NCI-H748 (cell line): ENCODE measurements around the gene LIPM.
"Not testable (repeated sequence)": the region's sequence is repeated elsewhere in the genome, so short reads cannot be mapped to it uniquely, and the experiment has no call there.

Experiments used
- DNase-seq: peaks from one replicate; lab custom pipeline; 2025; ENCODE audit not compliant: unreplicated experiment; lab: John Stamatoyannopoulos, UW

LIPM gene

GRCh38 chr10:88837632-88838031, 35.1 kb downstream of the LIPM start:
- not testable (repeated sequence) for DNase-seq

- no peak for DNase-seq
Measured at GRCh38 chr10:88838766-88839350, 36.3 kb downstream of the LIPM start.

- no peak for DNase-seq
Measured at GRCh38 chr10:88840104-88840503, 37.6 kb downstream of the LIPM start.

GRCh38 chr10:88840881-88841280, 38.4 kb downstream of the LIPM start:
- no peak for DNase-seq

- no peak for DNase-seq
Measured at GRCh38 chr10:88841316-88842111, 39.0 kb downstream of the LIPM start.

- DNase-seq, result no peak
Measured at GRCh38 chr10:88843171-88843570, 40.6 kb downstream of the LIPM start.

GRCh38 chr10:88848499-88848898, 46.0 kb downstream of the LIPM start:
- DNase-seq, result no peak

- no peak for DNase-seq
Measured at GRCh38 chr10:88849234-88849633, 46.7 kb downstream of the LIPM start.

- DNase-seq, result no peak
Measured at GRCh38 chr10:88850712-88851111, 48.2 kb downstream of the LIPM start.

- DNase-seq, result peak; percentile 54
Measured at GRCh38 chr10:88851706-88852105, 49.2 kb downstream of the LIPM start, which contains the start of gene ANKRD22. ANKRD22 (minus strand) TSS chr10:88851844; CDS start chr10:88851607, 237 bp downstream.

GRCh38 chr10:88852327-88852726, 49.8 kb downstream of the LIPM start:
- DNase-seq, result no peak

GRCh38 chr10:88853155-88853881, 50.8 kb downstream of the LIPM start:
- no peak for DNase-seq

- DNase-seq, result no peak
Measured at GRCh38 chr10:88854684-88855083, 52.2 kb downstream of the LIPM start.

GRCh38 chr10:88857831-88858230, 55.3 kb downstream of the LIPM start:
- DNase-seq, result no peak

GRCh38 chr10:88858491-88858890, 56.0 kb downstream of the LIPM start:
- DNase-seq, result no peak

- DNase-seq, result no peak
Measured at GRCh38 chr10:88861036-88861435, 58.5 kb downstream of the LIPM start.

GRCh38 chr10:88865281-88865876, 62.8 kb downstream of the LIPM start:
- no peak for DNase-seq

- DNase-seq, result no peak
Measured at GRCh38 chr10:88866454-88866853, 63.9 kb downstream of the LIPM start.

GRCh38 chr10:88870089-88870488, 67.6 kb downstream of the LIPM start:
- no peak for DNase-seq
